Globus pallidus (tissue), 1 donor: ENCODE results near the gene C8G.

Experiments used
- DNase-seq: peaks from one replicate; pipeline ENCODE4 v3.0.0-alpha.2; 2015; ENCODE audit warnings: low spot score

C8G gene

DNA sequence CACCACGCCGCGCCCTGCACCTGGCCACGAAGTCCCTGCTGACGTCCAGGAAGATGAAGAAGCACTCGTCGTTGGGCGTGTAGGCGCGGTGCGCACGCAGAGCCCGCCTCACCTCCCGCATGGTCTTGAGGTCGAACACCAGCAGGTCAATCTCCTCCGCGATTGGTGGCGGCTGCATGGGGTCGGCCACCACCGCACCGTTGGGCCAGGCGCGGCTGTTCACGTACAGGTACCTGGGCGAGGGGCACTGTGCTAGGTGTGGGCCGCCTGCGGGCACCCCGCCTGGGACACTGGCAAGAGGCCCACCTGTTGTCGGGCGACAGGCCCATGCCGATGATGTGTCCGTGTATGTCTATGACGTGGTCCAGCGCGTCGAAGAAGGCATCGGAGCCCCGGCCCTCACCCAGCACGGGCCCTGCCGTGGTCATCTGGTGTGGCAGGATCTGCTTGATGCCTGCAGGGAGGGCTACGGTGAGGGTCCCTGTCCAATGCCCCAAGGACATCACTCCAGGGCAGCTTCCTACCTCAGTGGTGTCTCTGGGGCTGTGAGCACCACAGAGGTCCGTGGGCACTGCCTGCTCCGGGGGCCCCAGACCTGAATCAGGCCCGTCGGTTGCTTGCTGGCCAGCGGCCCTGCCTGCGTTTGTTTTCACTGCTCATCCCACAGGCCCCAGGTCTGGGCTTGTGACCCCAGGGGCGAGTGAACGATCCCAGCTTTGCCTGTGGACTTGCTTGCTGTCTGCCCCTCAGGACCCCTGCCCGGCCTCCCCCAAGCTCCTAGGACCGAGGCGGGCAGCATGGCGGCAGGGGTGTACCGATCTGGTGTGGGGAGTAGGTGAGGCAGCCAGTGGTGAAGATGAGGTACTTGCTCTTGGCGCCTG, 3.6 kb upstream of the C8G start:
- no peak for DNase-seq

GRCh38 chr9:136942112-136942880, 2.7 kb upstream of the C8G start:
- no peak for DNase-seq

DNA sequence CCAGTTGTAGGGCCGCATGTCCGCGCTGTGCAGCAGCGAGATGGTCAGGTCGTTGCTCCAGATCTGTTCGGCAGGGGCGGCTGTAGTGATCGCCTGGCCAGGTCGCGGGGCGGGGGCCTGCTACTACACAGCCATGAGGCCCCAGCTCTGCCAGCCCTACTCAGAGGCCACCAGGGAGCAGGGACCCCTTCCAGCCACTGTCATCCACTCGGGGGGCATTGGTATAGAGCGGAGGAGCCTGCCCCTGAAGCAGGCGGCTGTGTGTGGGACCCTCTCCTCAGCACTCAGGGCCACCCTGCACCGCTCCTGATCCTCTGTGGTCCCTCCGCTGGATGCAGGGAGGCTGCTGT, 2.2 kb upstream of the C8G start:
- no peak for DNase-seq

DNA sequence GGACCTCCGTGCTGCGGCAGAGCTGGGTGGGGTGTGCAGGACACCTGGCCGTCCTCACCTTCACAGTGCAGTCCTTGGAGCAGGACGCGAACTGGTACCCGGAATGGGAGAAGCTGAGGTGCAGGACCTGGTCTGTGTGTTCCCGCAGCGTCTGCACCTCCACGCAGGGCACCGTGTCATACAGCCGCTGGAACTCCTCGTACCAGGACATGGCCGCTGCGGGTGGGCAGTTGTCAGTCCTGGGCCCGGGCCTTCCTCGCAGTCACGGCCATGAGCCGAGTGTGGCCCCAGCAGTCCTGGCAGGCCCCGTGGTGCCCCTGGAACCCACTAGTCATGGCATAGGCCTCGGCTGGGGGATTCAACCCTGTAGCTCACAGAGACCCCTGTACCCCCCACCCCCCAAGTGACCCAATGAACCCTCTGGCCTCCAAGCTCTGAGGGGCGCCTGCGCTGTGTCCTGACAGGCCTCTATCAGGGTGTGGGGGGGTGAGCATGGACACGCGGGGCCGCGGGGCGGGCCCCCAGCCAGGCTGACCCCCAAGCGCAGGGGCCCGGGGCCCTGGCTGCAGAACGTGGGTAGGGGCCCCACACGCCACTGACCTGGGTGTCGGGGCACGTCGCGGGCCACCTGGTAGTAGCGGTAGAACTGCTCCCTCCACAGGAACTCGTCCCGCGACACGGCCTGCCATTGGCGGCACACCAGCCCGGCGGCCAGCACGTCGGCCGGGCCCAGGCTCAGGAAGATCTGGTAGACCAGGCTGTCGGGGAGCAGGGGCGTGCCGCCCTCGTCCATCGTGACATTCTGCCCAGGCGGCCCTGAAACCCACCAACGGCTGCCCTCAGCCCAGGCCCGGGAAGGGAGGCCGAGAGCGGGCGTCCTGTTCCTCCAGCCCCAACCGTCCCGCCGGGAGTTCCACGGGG, 1.5 kb upstream of the C8G start:
- DNase-seq, result no peak

GRCh38 chr9:136944212-136944518, 878 bp upstream of the C8G start:
- peak; percentile 51 for DNase-seq

DNA sequence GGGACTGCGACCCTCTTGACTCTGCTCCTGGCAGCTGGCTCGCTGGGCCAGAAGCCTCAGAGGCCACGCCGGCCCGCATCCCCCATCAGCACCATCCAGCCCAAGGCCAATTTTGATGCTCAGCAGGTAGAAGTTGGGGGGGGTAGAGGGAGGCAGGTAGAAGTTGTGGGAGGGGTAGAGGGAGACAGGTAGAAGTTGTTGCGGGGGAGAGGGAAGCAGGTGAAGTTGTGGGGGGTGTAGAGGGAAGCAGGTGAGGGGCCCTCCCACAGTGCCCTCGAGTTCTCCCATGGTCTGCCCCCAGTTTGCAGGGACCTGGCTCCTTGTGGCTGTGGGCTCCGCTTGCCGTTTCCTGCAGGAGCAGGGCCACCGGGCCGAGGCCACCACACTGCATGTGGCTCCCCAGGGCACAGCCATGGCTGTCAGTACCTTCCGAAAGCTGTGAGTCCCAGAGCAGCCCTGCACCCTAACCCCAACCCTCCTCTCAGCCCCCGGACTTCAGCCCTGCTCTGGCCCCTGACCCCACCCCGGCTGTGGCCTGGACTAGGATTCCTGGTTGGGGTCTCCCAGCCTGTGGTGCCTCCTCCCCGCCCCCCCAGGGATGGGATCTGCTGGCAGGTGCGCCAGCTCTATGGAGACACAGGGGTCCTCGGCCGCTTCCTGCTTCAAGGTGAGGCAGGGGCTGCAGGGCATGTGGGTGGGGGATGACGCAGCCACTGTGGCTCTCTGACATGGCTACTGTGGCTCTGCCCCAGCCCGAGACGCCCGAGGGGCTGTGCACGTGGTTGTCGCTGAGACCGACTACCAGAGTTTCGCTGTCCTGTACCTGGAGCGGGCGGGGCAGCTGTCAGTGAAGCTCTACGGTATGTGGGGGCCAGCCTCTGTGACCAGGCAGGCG, 537 bp downstream of the C8G start:
- DNase-seq, result no peak

- DNase-seq, result no peak
Observed at GRCh38 chr9:136946228-136947027, 1.4 kb downstream of the C8G start.

DNA sequence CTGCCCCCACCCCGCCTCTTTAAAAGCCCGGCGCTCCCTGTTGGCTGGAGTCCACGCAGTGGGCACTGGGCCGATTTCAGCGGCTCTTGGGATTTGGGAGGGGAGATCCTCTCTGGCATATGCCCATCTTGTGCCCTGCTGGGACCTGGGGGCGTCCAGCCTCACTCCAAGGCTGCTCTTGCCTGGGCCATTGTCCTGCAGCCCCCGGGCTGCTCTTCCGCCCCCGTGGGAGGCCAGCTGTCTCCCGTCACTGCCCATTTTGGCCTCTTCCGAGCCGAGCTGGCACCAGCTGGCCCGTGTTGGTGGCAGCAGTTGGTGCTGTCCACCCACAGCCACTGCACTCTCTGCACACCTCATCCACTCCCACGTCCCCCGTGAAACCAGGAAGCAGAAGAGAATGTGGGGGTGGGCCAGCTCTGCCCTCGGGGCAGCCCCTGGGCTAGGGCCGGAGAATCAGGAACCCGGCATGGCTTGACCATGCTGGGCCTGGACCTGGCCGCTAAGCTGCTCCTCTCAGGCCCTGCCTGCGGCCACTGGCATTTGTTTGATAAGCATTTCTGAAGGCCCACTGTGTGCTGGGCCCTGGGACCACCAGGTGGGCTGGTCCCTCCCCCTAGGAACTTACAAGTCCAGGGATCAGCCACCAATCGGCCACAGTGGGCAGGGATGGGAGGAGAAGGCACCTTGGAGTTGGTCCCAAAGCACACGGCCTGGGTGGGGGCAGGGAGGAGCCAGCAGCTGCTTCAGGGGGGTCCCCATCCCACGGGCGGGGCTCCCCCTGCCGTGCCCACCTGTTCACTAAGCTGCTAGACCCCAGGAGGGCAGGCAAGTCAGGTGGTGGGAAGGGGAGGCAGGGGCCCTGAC, 2.2 kb downstream of the C8G start:
- peak; percentile 70 for DNase-seq

GRCh38 chr9:136947955-136948510, 3.0 kb downstream of the C8G start:
- DNase-seq, result peak; percentile 86

DNA sequence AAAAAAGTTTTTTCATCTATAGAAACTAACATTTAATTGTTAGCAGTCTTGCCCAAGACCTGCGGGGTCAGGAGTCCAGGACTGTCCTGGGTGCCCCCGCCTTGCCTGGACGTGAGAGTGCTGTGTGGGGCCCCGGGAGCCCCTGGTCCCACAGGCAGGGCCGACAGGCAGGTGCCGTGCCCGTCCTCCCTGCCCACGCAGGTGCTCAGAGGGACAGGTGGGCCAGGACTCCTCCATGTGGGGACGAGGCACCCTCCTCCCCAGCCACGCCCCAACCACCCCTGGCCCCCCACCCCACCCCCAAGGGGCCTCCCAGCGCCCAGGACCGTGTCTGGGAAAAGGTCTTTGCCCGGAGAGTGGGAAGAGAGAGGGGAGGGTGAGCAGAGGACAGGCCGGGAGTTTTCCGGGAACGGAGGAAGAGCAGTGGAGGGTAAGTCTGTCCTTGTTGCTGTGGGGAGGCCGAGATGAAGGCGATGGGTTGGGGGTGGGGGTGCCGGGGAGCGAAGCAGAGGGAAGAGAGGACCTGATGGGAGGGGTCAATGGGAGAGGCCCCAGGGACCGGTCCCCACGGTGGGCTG, 4.3 kb downstream of the C8G start:
- no peak for DNase-seq

GRCh38 chr9:136949817-136950655, 5.0 kb downstream of the C8G start:
- peak; percentile 93 for DNase-seq

GRCh38 chr9:136950656-136951276, 5.7 kb downstream of the C8G start:
- no peak for DNase-seq

GRCh38 chr9:136951541-136952320, 6.7 kb downstream of the C8G start, which contains the start of gene LCN12:
LCN12 (plus strand) TSS chr9:136952273; CDS start chr9:136952328, 55 bp downstream.
- DNase-seq, result no peak

DNA sequence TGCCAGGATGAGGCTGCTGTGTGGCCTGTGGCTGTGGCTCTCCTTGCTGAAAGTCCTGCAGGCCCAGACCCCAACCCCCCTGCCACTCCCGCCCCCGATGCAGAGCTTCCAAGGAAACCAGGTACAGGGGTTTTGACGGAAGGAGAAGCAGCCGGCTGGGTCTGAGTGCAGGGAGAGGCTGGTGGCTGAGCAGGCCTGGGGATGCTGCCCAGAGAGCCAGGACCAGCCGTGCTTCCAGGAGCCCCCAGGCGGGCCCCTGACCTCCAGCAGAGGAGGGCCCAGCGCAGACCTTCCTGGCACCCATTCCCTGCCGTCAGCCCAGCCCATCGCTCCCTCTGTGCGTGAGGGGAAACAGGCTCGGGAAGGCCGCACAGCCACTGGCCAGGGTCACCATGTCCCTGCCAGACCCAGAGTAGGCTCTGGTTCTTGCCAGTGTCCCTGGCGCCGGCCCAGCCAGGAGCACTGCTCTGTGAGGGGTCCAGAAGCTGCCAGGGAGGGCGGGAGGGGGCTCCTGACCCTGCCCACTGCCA, 7.3 kb downstream of the C8G start:
- no peak for DNase-seq

GRCh38 chr9:136952876-136953770, 8.1 kb downstream of the C8G start:
- no peak for DNase-seq
